HEK293T (cell line): ENCODE data around the gene GAR1.

Source experiments
- CTCF ChIA-PET: fragments of 350-600 bp; formaldehyde crosslinking; extraction: SDS; loops from one replicate; lab custom pipeline; 2021; ENCODE audit warnings: antibody characterized with exemption, inconsistent platforms; lab: Yijun Ruan, JAX
- POLR2A ChIA-PET: fragments of 350-600 bp; formaldehyde crosslinking; extraction: SDS; loops from one replicate; lab custom pipeline; 2020; ENCODE audit warnings: antibody characterized with exemption, inconsistent platforms; lab: Yijun Ruan, JAX
- DNase-seq: peaks from one replicate; pipeline ENCODE4 v3.0.0; 2012; ENCODE audit warnings: mixed read lengths; ENCODE audit errors: extremely low spot score
- ARNT ChIP-seq: fragments of 450-650 bp; IDR thresholded peaks from 2 replicates; pipeline ENCODE4 v1.6.1; 2017; ENCODE audit warnings: mild to moderate bottlenecking
- BHLHE40 ChIP-seq: fragments of 450-650 bp; IDR thresholded peaks from 2 replicates; pipeline ENCODE4 v1.6.1; 2016; ENCODE audit warnings: mild to moderate bottlenecking, moderate library complexity, borderline replicate concordance
- CTBP1 ChIP-seq: fragments of 450-650 bp; IDR thresholded peaks from 2 replicates; pipeline ENCODE4 v1.6.1; 2016; ENCODE audit warnings: borderline replicate concordance
- ELF4 ChIP-seq: fragments of 450-650 bp; IDR thresholded peaks from 2 replicates; pipeline ENCODE4 v1.6.1; 2017; ENCODE audit warnings: antibody characterized with exemption
- FOXA1 ChIP-seq: fragments of 450-650 bp; IDR thresholded peaks from 2 replicates; pipeline ENCODE4 v1.6.1; 2016; ENCODE audit warnings: mild to moderate bottlenecking
- FOXK2 ChIP-seq: fragments of 450-650 bp; IDR thresholded peaks from 2 replicates; pipeline ENCODE4 v1.6.1; 2016; ENCODE audit warnings: mild to moderate bottlenecking
- FOXM1 ChIP-seq: fragments of 450-650 bp; IDR thresholded peaks from 2 replicates; pipeline ENCODE4 v1.6.1; 2017; ENCODE audit warnings: mild to moderate bottlenecking, borderline replicate concordance
- HDGF ChIP-seq: fragments of 450-650 bp; IDR thresholded peaks from 2 replicates; pipeline ENCODE4 v1.6.1; 2017; ENCODE audit warnings: antibody characterized with exemption, borderline replicate concordance
- L3MBTL2 ChIP-seq: fragments of 450-650 bp; conservative IDR thresholded peaks from 2 replicates; pipeline ENCODE4 v1.6.1; 2016; ENCODE audit warnings: mild to moderate bottlenecking
- LEF1 ChIP-seq: fragments of 450-650 bp; IDR thresholded peaks from 2 replicates; pipeline ENCODE4 v1.6.1; 2017; ENCODE audit warnings: mild to moderate bottlenecking, borderline replicate concordance
- NFRKB ChIP-seq: fragments of 450-650 bp; IDR thresholded peaks from 2 replicates; pipeline ENCODE4 v1.6.1; 2016; ENCODE audit warnings: mild to moderate bottlenecking, moderate library complexity
- PKNOX1 ChIP-seq: fragments of 450-650 bp; IDR thresholded peaks from 2 replicates; pipeline ENCODE4 v1.6.1; 2016
- SP1 ChIP-seq: fragments of 450-650 bp; IDR thresholded peaks from 2 replicates; pipeline ENCODE4 v1.6.1; 2017
- SUZ12 ChIP-seq: fragments of 450-650 bp; IDR thresholded peaks from 2 replicates; pipeline ENCODE4 v1.6.1; 2016; ENCODE audit warnings: mild to moderate bottlenecking
- TARDBP ChIP-seq: fragments of 450-650 bp; IDR thresholded peaks from 2 replicates; pipeline ENCODE4 v1.6.1; 2016
- ZNF384 ChIP-seq: fragments of 450-650 bp; IDR thresholded peaks from 2 replicates; pipeline ENCODE4 v1.6.1; 2016

The GAR1 gene

GRCh38 chr4:109811707-109812106, 3.9 kb upstream of the GAR1 start:
- POLR2A ChIA-PET, result no interaction called here
- DNase-seq, result no peak
- CTCF ChIA-PET, result no interaction called here
- TF ChIP-seq ARNT (no peak), PKNOX1 (peak; percentile 59)

GRCh38 chr4:109816082-109816442, 500 bp downstream of the GAR1 start:
- CTCF ChIA-PET, result no interaction called here
- POLR2A ChIA-PET, result no interaction called here
- DNase-seq, result no peak
- TF ChIP-seq TARDBP (no peak), SUZ12 (no peak), ELF4 (no peak), FOXA1 (no peak), SP1 (no peak), ARNT (no peak), FOXK2 (no peak)

- DNase-seq, result no peak
- POLR2A ChIA-PET, result no interaction called here
- CTCF ChIA-PET, result no interaction called here
- no peak for TF ChIP-seq ZNF384
- TF ChIP-seq CTBP1, result no peak
- TF ChIP-seq ELF4, result no peak
- no peak for TF ChIP-seq PKNOX1
- TF ChIP-seq SP1, result no peak
- TF ChIP-seq NFRKB, result no peak
- no peak for TF ChIP-seq L3MBTL2
- no peak for TF ChIP-seq SUZ12
- TF ChIP-seq BHLHE40, result no peak
- TF ChIP-seq ARNT, result no peak
- no peak for TF ChIP-seq TARDBP
- TF ChIP-seq FOXM1, result no peak
- TF ChIP-seq LEF1, result no peak
- TF ChIP-seq HDGF, result no peak
Observed at GRCh38 chr4:109816894-109817293, 1.3 kb downstream of the GAR1 start.

GRCh38 chr4:109818268-109818667, 2.7 kb downstream of the GAR1 start:
- TF ChIP-seq HDGF (no peak), FOXM1 (no peak), NFRKB (no peak), SUZ12 (no peak), FOXK2 (no peak), LEF1 (no peak), ZNF384 (no peak), TARDBP (no peak), PKNOX1 (no peak), L3MBTL2 (no peak), ARNT (no peak), CTBP1 (no peak), BHLHE40 (no peak), FOXA1 (no peak)
- CTCF ChIA-PET, result no interaction called here
- POLR2A ChIA-PET, result no interaction called here
- no peak for DNase-seq

GRCh38 chr4:109820563-109820962, 5.0 kb downstream of the GAR1 start:
- no peak for DNase-seq
- ChIA-PET CTCF (no interaction called here), POLR2A (no interaction called here)
- TF ChIP-seq ZNF384, result no peak
- no peak for TF ChIP-seq SUZ12
- TF ChIP-seq SP1, result no peak
- TF ChIP-seq TARDBP, result no peak
- no peak for TF ChIP-seq PKNOX1
- no peak for TF ChIP-seq L3MBTL2
- TF ChIP-seq FOXM1, result no peak
- TF ChIP-seq CTBP1, result no peak
- no peak for TF ChIP-seq NFRKB
- no peak for TF ChIP-seq LEF1
- TF ChIP-seq ELF4, result no peak
- no peak for TF ChIP-seq HDGF
- no peak for TF ChIP-seq FOXK2
- TF ChIP-seq FOXA1, result no peak
- TF ChIP-seq ARNT, result no peak
- no peak for TF ChIP-seq BHLHE40

- CTCF ChIA-PET, result no interaction called here
- TF ChIP-seq FOXA1 (no peak), LEF1 (no peak), ZNF384 (no peak), FOXM1 (no peak), TARDBP (no peak), PKNOX1 (no peak), CTBP1 (no peak), HDGF (no peak), ARNT (no peak), SP1 (no peak), NFRKB (no peak), FOXK2 (no peak), BHLHE40 (no peak), ELF4 (no peak), L3MBTL2 (no peak), SUZ12 (no peak)
- no peak for DNase-seq
- POLR2A ChIA-PET, result no interaction called here
Observed at GRCh38 chr4:109821185-109821584, 5.6 kb downstream of the GAR1 start.
